ENCODE data around the gene NGF. TPM values are rescaled to one million over a fixed set of nuclear protein-coding genes. Genes with fewer than 3 reads are reported as not detected.
"Not testable (repeated sequence)": the region's sequence is repeated elsewhere in the genome, so short reads cannot be mapped to it uniquely, and the experiment has no call there.

NGF gene
- 1 to 10 TPM in 1 of 4 donors, not detected in 3; 4.5 TPM for total RNA-seq

DNA sequence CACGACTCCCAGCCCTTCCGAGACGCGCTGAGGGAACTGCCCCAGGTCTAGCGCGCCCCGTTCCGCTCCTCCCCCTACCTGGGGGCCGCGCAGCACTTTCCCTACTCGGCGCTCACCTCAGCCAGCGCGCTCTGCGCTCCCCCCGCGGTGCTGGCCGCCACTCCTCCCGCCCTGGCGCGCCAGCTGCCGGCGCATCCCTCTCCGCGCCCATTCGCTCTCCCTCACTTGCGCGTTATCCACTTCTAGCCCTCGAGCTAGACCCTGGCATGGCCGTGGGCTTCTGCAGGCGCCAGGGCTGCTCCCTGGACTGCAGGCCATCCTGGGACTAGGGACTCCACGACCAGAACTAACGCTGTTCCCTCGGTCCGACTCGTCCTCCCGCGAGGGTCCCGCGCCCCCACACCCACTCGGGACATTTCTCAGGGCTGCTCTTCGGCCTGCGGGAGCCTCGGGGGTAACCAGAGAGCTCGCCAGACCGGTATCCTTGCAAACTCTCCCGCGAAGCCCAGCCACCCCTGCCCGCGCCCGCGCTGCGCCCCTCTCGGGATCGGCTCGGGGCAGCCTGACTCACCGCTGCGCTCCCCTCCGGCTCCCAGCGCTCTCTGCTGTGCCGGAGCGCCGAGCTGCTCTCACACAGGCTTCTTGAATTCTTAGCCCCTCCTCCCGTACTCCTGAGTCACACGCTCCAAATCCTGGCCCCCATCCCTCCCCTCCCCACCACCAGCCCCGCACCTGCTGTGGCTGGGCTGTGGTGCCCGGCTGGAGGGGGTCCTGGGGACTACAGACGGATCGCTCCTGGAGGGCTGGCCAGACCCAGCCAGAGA is at the start of gene NGF:
TSS of gene NGF (minus strand) at position 617 of the 824 bp plus-strand sequence. CDS start 51,454 bp downstream, outside the sequence.
- in situ Hi-C loops (cut with MboI; ENCODE audit: low pct_ligation_motif_present in 1 of 4, low pct_unique_long_range_greater_than_20kb in 1 of 4, low sequenced_read_pairs in 3 of 4), result no loop called here
- no peaks in the 10 kb centered on the region for H3K9me3 ChIP-seq
- DNase-seq, result no peak
- 12 to 33% methylated on average over 3 to 68 of the region's 69 CpGs for WGBS, 2 donors (ENCODE audit: low coverage in 1 of 2)
- intact Hi-C loops (cut with DNase I; ENCODE audit: low total_unique reads), result no loop called here
- H3K27me3 ChIP-seq, result peaks cover 40% of the 10 kb centered on the region
- H3K27ac ChIP-seq, result peak within 1 kb of the TSS; percentile 21 to 61 (median 56)
- TF ChIP-seq POLR2AphosphoS5 (IDR thresholded peaks at IDR 0.05) (peak in 2 of 3 donors; percentile 32 to 33), EP300 (IDR thresholded peaks at IDR 0.05; ENCODE audit: low read depth) (no peak)
- TF ChIP-seq, protein P1, sequence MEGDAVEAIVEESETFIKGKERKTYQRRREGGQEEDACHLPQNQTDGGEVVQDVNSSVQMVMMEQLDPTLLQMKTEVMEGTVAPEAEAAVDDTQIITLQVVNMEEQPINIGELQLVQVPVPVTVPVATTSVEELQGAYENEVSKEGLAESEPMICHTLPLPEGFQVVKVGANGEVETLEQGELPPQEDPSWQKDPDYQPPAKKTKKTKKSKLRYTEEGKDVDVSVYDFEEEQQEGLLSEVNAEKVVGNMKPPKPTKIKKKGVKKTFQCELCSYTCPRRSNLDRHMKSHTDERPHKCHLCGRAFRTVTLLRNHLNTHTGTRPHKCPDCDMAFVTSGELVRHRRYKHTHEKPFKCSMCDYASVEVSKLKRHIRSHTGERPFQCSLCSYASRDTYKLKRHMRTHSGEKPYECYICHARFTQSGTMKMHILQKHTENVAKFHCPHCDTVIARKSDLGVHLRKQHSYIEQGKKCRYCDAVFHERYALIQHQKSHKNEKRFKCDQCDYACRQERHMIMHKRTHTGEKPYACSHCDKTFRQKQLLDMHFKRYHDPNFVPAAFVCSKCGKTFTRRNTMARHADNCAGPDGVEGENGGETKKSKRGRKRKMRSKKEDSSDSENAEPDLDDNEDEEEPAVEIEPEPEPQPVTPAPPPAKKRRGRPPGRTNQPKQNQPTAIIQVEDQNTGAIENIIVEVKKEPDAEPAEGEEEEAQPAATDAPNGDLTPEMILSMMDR (IDR thresholded peaks at IDR 0.05), result no peak
- peak within 1 kb of the TSS; percentile 1 to 42 (median 32) for H3K4me3 ChIP-seq
- peaks cover 0 to 13% (median 6%) of the 10 kb centered on the region in 4 donors for H3K4me1 ChIP-seq
- no peaks in the 10 kb centered on the region for H3K36me3 ChIP-seq

DNA sequence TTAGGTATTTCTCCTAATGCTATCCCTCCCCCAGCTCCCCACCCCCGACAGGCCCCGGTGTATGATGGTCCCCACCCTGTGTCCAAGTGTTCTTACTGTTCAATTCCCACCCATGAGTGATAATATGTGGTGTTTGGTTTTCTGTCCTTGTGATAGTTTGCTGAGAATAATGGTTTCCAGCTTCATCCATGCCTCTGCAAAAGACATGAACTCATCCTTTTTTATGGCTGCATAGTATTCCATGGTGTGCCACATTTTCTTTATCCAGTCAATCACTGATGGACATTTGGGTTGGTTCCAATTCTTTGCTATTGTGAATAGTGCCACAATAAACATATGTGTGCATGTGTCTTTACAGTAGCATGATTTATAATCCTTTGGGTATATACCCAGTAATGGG is 45.4 kb upstream of the NGF start:
- WGBS, 2 donors (ENCODE audit: low coverage in 1 of 2), result 98% methylated on average over 2 of the region's 2 CpGs; no CpG with 5 or more reads in 1 of the 2 donors
- DNase-seq; H3K9me3 ChIP-seq; in situ Hi-C loops (cut with MboI; ENCODE audit: low pct_ligation_motif_present in 1 of 4, low pct_unique_long_range_greater_than_20kb in 1 of 4, low sequenced_read_pairs in 3 of 4); intact Hi-C loops (cut with DNase I; ENCODE audit: low total_unique reads); H3K27ac ChIP-seq; H3K36me3 ChIP-seq; H3K27me3 ChIP-seq; H3K4me3 ChIP-seq; H3K4me1 ChIP-seq: not testable (repeated sequence)

DNA sequence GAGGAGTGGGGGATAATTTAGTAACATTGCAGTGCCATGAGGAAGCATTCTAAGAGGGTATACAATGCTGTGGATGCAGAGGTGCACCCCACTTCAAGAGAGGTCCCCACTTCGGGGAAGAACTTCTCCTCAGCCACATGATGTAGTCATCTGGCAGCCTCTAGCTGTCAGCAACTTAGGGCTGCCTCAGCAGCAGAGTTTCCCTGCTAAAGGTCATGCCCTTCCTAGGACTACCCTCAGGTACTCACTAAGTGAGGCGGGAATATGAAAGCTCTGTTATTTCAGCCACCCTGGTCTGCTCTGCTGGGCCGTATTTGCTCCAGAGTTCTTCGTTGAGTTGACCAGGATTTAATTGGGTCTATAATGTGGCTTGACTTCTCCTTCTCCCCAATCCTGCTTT is 41.9 kb upstream of the NGF start:
- Histone ChIP-seq H3K4me1 (no peaks in the 10 kb centered on the region), H3K27ac (no peak overlapping the region), H3K27me3 (peaks cover 4% of the 10 kb centered on the region), H3K9me3 (no peaks in the 10 kb centered on the region), H3K36me3 (no peaks in the 10 kb centered on the region), H3K4me3 (no peak overlapping the region)
- DNase-seq, result no peak
- no peak for TF ChIP-seq EP300 (IDR thresholded peaks at IDR 0.05; ENCODE audit: low read depth)
- TF ChIP-seq, protein P1 (IDR thresholded peaks at IDR 0.05), result no peak
- no peak for TF ChIP-seq POLR2AphosphoS5 (IDR thresholded peaks at IDR 0.05)
- TF ChIP-seq POLR2A (IDR thresholded peaks at IDR 0.05), result no peak
- WGBS, 2 donors (ENCODE audit: low coverage in 1 of 2), result 71 to 82% methylated on average over 1 to 4 of the region's 4 CpGs
- intact Hi-C loops (cut with DNase I; ENCODE audit: low total_unique reads), result no loop called here
- in situ Hi-C loops (cut with MboI; ENCODE audit: low pct_ligation_motif_present in 1 of 4, low pct_unique_long_range_greater_than_20kb in 1 of 4, low sequenced_read_pairs in 3 of 4), result no loop called here

DNA sequence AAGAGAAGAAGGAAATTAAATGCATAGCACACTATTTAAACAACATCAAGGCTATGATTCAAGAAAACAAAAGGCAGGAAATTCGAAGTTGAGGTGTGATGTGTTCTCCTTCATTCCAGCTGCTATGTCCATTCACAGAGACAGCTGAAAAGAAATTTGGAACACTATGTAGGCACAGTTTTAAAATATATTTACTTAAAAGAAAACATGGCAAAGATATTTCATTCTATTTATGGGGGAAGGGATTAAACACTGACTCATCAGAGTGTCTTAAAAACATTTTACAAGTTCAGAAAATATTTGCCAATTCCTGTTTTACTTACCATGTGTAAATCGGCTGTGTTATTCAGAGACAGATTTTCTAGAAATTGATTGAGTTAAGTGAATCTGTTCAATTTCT is 39.4 kb upstream of the NGF start:
- in situ Hi-C loops (cut with MboI; ENCODE audit: low pct_ligation_motif_present in 1 of 4, low pct_unique_long_range_greater_than_20kb in 1 of 4, low sequenced_read_pairs in 3 of 4), result no loop called here
- no peak for TF ChIP-seq POLR2A (IDR thresholded peaks at IDR 0.05)
- TF ChIP-seq, protein P1 (IDR thresholded peaks at IDR 0.05), result no peak
- no peak for TF ChIP-seq EP300 (IDR thresholded peaks at IDR 0.05; ENCODE audit: low read depth)
- Histone ChIP-seq H3K27me3 (peaks cover 4% of the 10 kb centered on the region), H3K9me3 (no peaks in the 10 kb centered on the region), H3K27ac (no peak overlapping the region), H3K4me1 (no peaks in the 10 kb centered on the region), H3K36me3 (no peaks in the 10 kb centered on the region), H3K4me3 (no peak overlapping the region)
- intact Hi-C loops (cut with DNase I; ENCODE audit: low total_unique reads), result no loop called here
- 35 to 43% methylated on average over 2 of the region's 2 CpGs for WGBS, 2 donors (ENCODE audit: low coverage in 1 of 2)
- DNase-seq, result no peak

Measured in transverse colon (tissue), 4 donors.